Uterus (tissue), 2 donors: ENCODE results near the gene ZFPM1.

ENCODE experiments used
- CTCF ChIP-seq, 4 experiments: fragments of 200-600 bp in 2 of 4; fragments of 450-650 bp in 2 of 4; sonication (generic) in 2 of 4; IDR thresholded peaks; one replicate each; pipeline ENCODE4 v1.5.1; 2016 to 2019; ENCODE audit warnings: antibody characterized with exemption in 4 of 4, mild to moderate bottlenecking in 2 of 4, moderate library complexity in 1 of 4
- POLR2A ChIP-seq, 2 donors: fragments of 450-650 bp; IDR thresholded peaks; one replicate each; pipeline ENCODE4 v1.6.1; 2016; ENCODE audit warnings: antibody characterized with exemption in 2 of 2, mild to moderate bottlenecking in 1 of 2, moderate library complexity in 1 of 2

- TF ChIP-seq CTCF (IDR thresholded peaks at IDR 0.05) (no peak), POLR2A (IDR thresholded peaks at IDR 0.05) (no peak)
These were observed 11.6 kb upstream of the ZFPM1 start for GRCh38 chr16:88441460-88441859.
